DOHH2 (cell line): ENCODE data around the gene CDC5L.

Experiments
- EZH2phosphoT487 ChIP-seq: fragments of 200-600 bp; sonication (generic); IDR thresholded peaks from 2 replicates; pipeline ENCODE4 v1.6.1; 2017; ENCODE audit warnings: borderline replicate concordance, mild to moderate bottlenecking, antibody characterized with exemption, low read length, moderate library complexity, mixed read lengths
- TF ChIP-seq, protein P1 (sequence below): fragments of 200-600 bp; sonication (generic); IDR thresholded peaks from one replicate; pipeline ENCODE4 v1.5.1; 2014; ENCODE audit warnings: antibody characterized with exemption, mild to moderate bottlenecking, low read depth, low read length; ENCODE audit not compliant: poor library complexity, severe bottlenecking

DNA sequence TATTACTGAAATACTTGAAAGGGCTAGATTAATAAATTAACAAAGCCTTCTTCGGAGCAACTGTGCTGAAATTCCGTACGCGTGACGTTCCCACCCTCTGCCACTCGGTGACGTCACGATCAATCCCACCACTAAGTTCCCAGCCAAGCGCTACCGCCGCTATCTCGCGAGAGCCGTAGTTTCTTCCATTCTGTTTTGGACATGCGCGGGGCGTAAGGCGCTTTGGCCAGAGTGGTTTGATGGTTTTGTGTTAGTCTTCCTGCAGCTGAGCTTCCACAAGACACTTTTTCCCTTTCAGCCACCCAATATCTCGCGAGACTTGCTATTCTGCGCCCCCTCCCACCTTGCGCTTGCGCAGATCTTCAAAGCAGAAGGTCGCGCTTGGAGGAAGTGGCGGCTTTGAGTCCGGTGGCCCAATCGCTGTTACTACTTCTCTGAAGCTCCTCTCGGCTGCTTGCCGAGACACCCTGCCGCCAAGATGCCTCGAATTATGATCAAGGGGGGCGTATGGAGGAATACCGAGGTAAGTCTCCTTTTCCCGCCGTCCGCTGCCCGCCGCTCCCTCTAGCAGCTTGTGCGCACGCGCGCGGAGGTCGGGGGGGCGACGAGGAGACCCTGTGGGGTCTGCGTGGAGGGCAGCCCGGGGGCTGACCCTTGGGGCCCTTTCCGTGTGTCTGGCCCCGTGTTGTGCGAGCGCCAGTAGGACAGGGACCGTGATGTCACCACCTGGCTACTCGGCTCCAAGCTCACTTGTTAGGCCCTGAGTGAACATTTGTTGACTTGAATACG, at the start of gene CDC5L:
- TF ChIP-seq, protein P1, sequence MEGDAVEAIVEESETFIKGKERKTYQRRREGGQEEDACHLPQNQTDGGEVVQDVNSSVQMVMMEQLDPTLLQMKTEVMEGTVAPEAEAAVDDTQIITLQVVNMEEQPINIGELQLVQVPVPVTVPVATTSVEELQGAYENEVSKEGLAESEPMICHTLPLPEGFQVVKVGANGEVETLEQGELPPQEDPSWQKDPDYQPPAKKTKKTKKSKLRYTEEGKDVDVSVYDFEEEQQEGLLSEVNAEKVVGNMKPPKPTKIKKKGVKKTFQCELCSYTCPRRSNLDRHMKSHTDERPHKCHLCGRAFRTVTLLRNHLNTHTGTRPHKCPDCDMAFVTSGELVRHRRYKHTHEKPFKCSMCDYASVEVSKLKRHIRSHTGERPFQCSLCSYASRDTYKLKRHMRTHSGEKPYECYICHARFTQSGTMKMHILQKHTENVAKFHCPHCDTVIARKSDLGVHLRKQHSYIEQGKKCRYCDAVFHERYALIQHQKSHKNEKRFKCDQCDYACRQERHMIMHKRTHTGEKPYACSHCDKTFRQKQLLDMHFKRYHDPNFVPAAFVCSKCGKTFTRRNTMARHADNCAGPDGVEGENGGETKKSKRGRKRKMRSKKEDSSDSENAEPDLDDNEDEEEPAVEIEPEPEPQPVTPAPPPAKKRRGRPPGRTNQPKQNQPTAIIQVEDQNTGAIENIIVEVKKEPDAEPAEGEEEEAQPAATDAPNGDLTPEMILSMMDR, result no peak
- no peak for TF ChIP-seq EZH2phosphoT487
